Measurements from ENCODE around the gene CCDC32.

CCDC32 gene

GRCh38 chr15:40564591-40565332 lies at the start of gene CCDC32:
TSS of gene CCDC32 (minus strand) at chr15:40565042. CDS start at chr15:40563015, 2,027 bp downstream.
- Histone ChIP-seq H3K9me3 (replicated peaks in 1 of 11) (no peaks in the 10 kb centered on the region), H3K27me3 (no peaks in the 10 kb centered on the region), H3K36me3 (peaks cover 12 to 30% (median 23%) of the 10 kb centered on the region in 11 experiments; a peak in 20 of 22 replicates), H4K20me1 (peaks cover 0 to 22% (median 0%) of the 10 kb centered on the region in 11 experiments; a peak in 8 of 22 replicates), H3K9ac (peak within 1 kb of the TSS; percentile 78 to 93 (median 86)), H3K4me3 (peak within 1 kb of the TSS; percentile 82 to 95 (median 86)), H3K4me1 (peaks cover 30 to 61% (median 51%) of the 10 kb centered on the region in 10 experiments), H3K4me2 (peak within 1 kb of the TSS; percentile 84 to 99 (median 93)), H3K27ac (peak within 1 kb of the TSS; percentile 72 to 93 (median 83))
- no peak for TF ChIP-seq Cebpa-rat (IDR thresholded peaks at IDR 0.05)

- H3K27me3 ChIP-seq = no peaks in the 10 kb centered on the region
- no peak overlapping the region for H3K9ac ChIP-seq
- no peak for TF ChIP-seq Cebpa-rat (IDR thresholded peaks at IDR 0.05)
- H3K9me3 ChIP-seq (replicated peaks in 1 of 11) = no peaks in the 10 kb centered on the region
- H3K4me3 ChIP-seq = no peak overlapping the region
- H4K20me1 ChIP-seq = no peaks in the 10 kb centered on the region
- no peak overlapping the region for H3K27ac ChIP-seq
- H3K4me2 ChIP-seq = no peak overlapping the region
- peaks cover 0 to 15% (median 3%) of the 10 kb centered on the region in 10 experiments; a peak in 10 of 20 replicates for H3K4me1 ChIP-seq
- peaks cover 0 to 97% (median 88%) of the 10 kb centered on the region in 11 experiments; a peak in 19 of 22 replicates for H3K36me3 ChIP-seq
These were observed 48.2 kb upstream of the CCDC32 start for GRCh38 chr15:40613080-40613479.

- no peak overlapping the region for H3K4me3 ChIP-seq
- TF ChIP-seq Cebpa-rat (IDR thresholded peaks at IDR 0.05) = no peak
- H3K36me3 ChIP-seq = peaks cover 0 to 94% (median 69%) of the 10 kb centered on the region in 11 experiments; a peak in 19 of 22 replicates
- H3K27ac ChIP-seq = no peak overlapping the region
- H3K9ac ChIP-seq = no peak overlapping the region
- H3K4me2 ChIP-seq = no peak overlapping the region
- peaks cover 0 to 5% (median 0%) of the 10 kb centered on the region in 11 experiments; a peak in 4 of 22 replicates for H4K20me1 ChIP-seq
- no peaks in the 10 kb centered on the region; a peak in 1 of 20 replicates for H3K4me1 ChIP-seq
- H3K27me3 ChIP-seq = no peaks in the 10 kb centered on the region
- H3K9me3 ChIP-seq (replicated peaks in 1 of 11) = peaks cover 0 to 9% (median 7%) of the 10 kb centered on the region in 11 experiments; a peak in 11 of 22 replicates
These were observed 39.1 kb upstream of the CCDC32 start for GRCh38 chr15:40603935-40604334.

GRCh38 chr15:40600956-40601355 lies 36.1 kb upstream of the CCDC32 start:
- peaks cover 0 to 10% (median 6%) of the 10 kb centered on the region in 10 experiments; a peak in 16 of 20 replicates for H3K4me1 ChIP-seq
- no peak overlapping the region for H3K27ac ChIP-seq
- no peaks in the 10 kb centered on the region for H3K27me3 ChIP-seq
- peaks cover 0 to 68% (median 44%) of the 10 kb centered on the region in 11 experiments; a peak in 17 of 22 replicates for H3K36me3 ChIP-seq
- no peak for TF ChIP-seq Cebpa-rat (IDR thresholded peaks at IDR 0.05)
- no peak overlapping the region for H3K4me3 ChIP-seq
- H3K9me3 ChIP-seq (replicated peaks in 1 of 11) = peaks cover 0 to 9% (median 7%) of the 10 kb centered on the region in 11 experiments; a peak in 11 of 22 replicates
- H3K9ac ChIP-seq = no peak overlapping the region
- H4K20me1 ChIP-seq = peaks cover 0 to 5% (median 0%) of the 10 kb centered on the region in 11 experiments; a peak in 4 of 22 replicates
- H3K4me2 ChIP-seq = no peak overlapping the region

GRCh38 chr15:40598672-40599071 lies 33.8 kb upstream of the CCDC32 start:
- Histone ChIP-seq H3K36me3 (peaks cover 0 to 45% (median 26%) of the 10 kb centered on the region in 11 experiments; a peak in 17 of 22 replicates), H3K9me3 (replicated peaks in 1 of 11) (peaks cover 0 to 9% (median 7%) of the 10 kb centered on the region in 11 experiments; a peak in 11 of 22 replicates), H3K27me3 (no peaks in the 10 kb centered on the region), H3K27ac (no peak overlapping the region), H3K4me2 (no peak overlapping the region), H4K20me1 (peaks cover 0 to 4% (median 0%) of the 10 kb centered on the region in 11 experiments; a peak in 4 of 22 replicates), H3K4me3 (no peak overlapping the region), H3K9ac (no peak overlapping the region), H3K4me1 (peaks cover 10 to 21% (median 16%) of the 10 kb centered on the region in 10 experiments)
- no peak for TF ChIP-seq Cebpa-rat (IDR thresholded peaks at IDR 0.05)

- no peaks in the 10 kb centered on the region for H3K27me3 ChIP-seq
- H3K9me3 ChIP-seq (replicated peaks in 1 of 11) = peaks cover 0 to 9% (median 7%) of the 10 kb centered on the region in 11 experiments; a peak in 11 of 22 replicates
- H3K36me3 ChIP-seq = peaks cover 0 to 39% (median 21%) of the 10 kb centered on the region in 11 experiments; a peak in 12 of 22 replicates
- no peak overlapping the region for H3K27ac ChIP-seq
- H3K4me1 ChIP-seq = peaks cover 10 to 21% (median 17%) of the 10 kb centered on the region in 10 experiments
- H3K4me2 ChIP-seq = no peak overlapping the region
- H3K4me3 ChIP-seq = no peak overlapping the region
- no peak overlapping the region for H3K9ac ChIP-seq
- peaks cover 0 to 4% (median 0%) of the 10 kb centered on the region in 11 experiments; a peak in 2 of 22 replicates for H4K20me1 ChIP-seq
- TF ChIP-seq Cebpa-rat (IDR thresholded peaks at IDR 0.05) = no peak
These were observed 33.3 kb upstream of the CCDC32 start for GRCh38 chr15:40598126-40598525.

- Histone ChIP-seq H3K9me3 (replicated peaks in 1 of 11) (peaks cover 0 to 9% (median 7%) of the 10 kb centered on the region in 11 experiments; a peak in 11 of 22 replicates), H3K4me3 (no peak overlapping the region), H4K20me1 (peaks cover 0 to 4% (median 0%) of the 10 kb centered on the region in 11 experiments; a peak in 2 of 22 replicates), H3K9ac (no peak overlapping the region), H3K27me3 (no peaks in the 10 kb centered on the region), H3K27ac (no peak overlapping the region), H3K4me2 (0 out of 22 replicates have a peak overlapping the region, but pooled peaks of 1 of the 11 experiments have one; percentile 74), H3K36me3 (peaks cover 0 to 29% (median 16%) of the 10 kb centered on the region in 11 experiments; a peak in 11 of 22 replicates), H3K4me1 (peaks cover 10 to 21% (median 17%) of the 10 kb centered on the region in 10 experiments)
- TF ChIP-seq Cebpa-rat (IDR thresholded peaks at IDR 0.05) = no peak
These were observed 32.2 kb upstream of the CCDC32 start for GRCh38 chr15:40597024-40597423.

- H3K9ac ChIP-seq = peak overlapping the region in 5 of 11 experiments; percentile 89 to 97 (median 92); a peak in 7 of 22 replicates
- no peak for TF ChIP-seq Cebpa-rat (IDR thresholded peaks at IDR 0.05)
- no peak overlapping the region for H3K27ac ChIP-seq
- peak overlapping the region; percentile 74 to 94 (median 87); a peak in 21 of 22 replicates for H3K4me2 ChIP-seq
- peak overlapping the region in 9 of 10 experiments; percentile 72 to 94 (median 83); a peak in 10 of 20 replicates for H3K4me3 ChIP-seq
- H3K4me1 ChIP-seq = peaks cover 10 to 29% (median 24%) of the 10 kb centered on the region in 10 experiments
- H3K36me3 ChIP-seq = peaks cover 0 to 22% (median 11%) of the 10 kb centered on the region in 11 experiments; a peak in 11 of 22 replicates
- no peaks in the 10 kb centered on the region for H3K27me3 ChIP-seq
- H3K9me3 ChIP-seq (replicated peaks in 1 of 11) = peaks cover 0 to 4% (median 1%) of the 10 kb centered on the region in 11 experiments; a peak in 8 of 22 replicates
- peaks cover 0 to 4% (median 0%) of the 10 kb centered on the region in 11 experiments; a peak in 2 of 22 replicates for H4K20me1 ChIP-seq
These were observed 30.9 kb upstream of the CCDC32 start for GRCh38 chr15:40595773-40596172.
